ENCODE data around the gene CTDNEP1. TPM values are rescaled to one million over a fixed set of nuclear protein-coding genes. Genes with fewer than 3 reads are reported as not detected.

CTDNEP1 gene
- polyA plus RNA-seq, 3 donors = 145 to 149 (median 146) TPM

DNA sequence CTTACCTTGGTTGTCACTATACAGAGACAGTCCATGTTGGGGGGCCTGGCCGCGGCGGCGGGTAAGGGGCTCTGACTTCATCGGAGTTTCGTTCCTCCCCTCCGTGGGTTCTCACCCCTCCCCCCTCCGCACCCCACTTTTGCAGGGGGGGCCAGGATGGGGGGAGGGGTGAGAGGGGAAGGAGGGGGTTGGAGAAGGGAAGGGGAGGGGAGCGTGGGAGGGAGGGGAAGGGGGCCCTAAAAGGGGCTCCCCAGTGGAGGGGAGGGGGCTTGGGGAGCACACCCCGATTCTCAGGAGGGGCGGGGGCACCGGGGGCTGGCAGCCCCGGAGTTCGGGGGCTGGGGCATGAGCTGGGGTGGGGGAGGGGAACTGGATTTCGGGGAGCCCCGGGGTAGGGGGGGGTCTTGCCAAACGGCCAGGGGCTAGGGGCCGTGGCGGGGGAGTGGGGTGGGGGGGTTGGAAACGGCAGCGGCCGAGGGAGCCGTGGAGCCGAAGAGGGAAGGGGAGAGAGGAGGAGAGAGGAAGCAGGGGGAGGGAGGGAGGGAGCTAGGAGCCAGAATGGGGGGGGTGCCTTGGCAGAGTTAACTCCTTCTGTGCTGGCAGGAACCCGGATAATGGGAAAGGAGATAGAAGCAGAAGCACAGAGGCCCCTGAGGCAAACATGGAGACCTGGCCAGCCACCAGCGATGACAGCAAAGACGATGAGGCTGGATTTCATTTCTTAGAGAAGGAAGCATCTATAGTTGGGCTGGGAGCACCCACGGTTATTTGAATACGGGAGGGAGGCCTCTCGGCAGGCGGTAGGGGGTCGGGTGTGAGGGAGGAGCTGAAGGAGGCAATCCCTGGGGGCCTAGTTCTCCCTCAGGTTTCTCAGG lies 34.2 kb downstream of the CTDNEP1 start:
- peak; percentile 83 for DNase-seq

DNA sequence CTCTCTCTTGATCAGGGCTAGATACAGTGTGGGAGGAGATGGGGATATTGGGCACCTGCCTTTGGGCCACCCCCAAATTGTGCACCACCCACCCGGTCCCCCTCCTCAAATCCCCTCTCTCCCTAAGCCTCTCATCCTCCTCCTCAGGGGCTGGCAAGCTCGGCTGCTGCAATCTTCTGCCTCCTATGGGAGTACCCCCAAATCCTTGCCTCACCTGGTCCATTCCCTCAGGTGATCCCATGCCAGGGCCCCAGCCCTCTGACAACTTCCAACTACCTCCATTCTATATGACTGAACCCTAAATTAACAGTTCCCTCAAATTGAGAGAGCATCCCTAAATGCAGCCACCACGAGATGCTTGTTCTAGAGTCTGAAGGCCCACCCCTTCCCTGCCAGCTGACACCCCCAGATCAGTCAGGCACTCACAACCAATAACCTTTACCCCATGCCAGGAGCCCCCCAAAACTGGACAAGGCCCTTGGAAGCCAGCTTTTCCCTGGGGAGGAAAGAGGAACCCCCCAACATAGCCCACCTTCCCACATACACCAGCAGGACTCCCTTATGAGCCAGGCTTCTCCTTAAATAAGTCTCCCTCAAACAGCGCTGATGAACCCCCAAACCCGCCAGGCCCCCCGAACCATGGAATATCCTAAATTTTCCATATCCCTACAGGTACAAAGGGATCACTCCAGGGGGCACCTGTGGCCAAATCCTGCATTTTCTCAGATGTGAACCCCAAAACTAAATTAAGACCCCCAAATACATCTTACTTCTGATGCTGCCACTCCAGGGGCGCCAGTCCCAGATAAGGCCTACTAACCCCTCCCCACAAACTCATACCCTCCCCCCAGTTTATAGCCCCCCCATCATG lies 35.1 kb downstream of the CTDNEP1 start:
- no peak for DNase-seq

DNA sequence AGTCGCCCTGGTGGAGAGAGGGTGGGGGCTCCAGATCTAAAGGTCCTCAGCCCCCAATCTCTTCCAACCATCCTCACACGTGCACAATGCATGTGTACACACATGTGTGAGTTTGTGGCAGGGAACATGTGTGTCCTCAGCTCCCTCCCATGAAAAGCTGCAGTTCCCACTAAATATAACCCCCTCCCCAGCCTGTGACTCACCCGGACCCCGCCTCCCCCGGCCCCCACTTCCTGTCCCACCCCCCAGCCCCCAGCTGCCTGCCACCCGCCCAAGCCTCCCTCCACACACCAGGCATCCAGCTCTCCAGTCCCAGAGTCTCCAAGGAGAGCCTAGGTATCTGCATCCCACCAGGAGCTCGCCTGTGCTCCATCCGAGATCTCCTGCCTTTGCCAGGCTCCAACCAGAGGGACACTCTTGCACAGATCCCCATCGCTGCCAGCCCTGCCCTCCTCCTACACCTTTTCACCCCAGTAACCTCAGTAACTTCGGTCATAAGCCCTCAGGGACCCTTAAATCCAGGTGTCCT lies 35.8 kb downstream of the CTDNEP1 start:
- no peak for DNase-seq

DNA sequence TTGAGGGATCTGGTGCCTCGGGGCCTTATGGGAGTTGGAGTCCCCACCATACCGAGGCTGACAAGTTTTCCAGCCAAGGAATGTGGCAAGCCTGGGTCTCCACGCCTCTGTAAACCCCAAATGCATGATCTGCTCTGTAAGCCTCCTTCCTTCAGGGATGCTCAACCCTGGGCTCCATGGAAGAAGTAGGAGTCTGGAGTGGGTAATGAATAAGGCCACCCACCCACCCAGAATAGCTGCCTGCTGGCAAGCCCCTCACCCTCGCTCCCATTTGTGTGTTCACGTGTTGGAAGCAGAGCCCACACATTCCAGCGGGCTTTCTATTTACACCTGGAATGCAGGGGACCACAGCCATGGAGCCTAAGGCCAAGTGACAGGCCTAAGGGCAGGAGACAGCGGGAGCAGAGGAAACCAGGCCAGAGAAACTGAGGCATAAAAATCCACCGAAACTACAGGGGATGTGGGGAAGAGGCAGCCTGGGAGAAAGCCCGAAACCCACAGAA lies 36.3 kb downstream of the CTDNEP1 start:
- no peak for DNase-seq

- peak; percentile 99 for DNase-seq
Observed at GRCh38 chr17:7214300-7215135, 37.0 kb downstream of the CTDNEP1 start.

GRCh38 chr17:7213895-7214299 lies 37.6 kb downstream of the CTDNEP1 start:
- DNase-seq = peak; percentile 96

GRCh38 chr17:7211491-7212273 lies 39.9 kb downstream of the CTDNEP1 start:
- DNase-seq = no peak

- no peak for DNase-seq
Observed at GRCh38 chr17:7208754-7209460, 42.6 kb downstream of the CTDNEP1 start.

DNA sequence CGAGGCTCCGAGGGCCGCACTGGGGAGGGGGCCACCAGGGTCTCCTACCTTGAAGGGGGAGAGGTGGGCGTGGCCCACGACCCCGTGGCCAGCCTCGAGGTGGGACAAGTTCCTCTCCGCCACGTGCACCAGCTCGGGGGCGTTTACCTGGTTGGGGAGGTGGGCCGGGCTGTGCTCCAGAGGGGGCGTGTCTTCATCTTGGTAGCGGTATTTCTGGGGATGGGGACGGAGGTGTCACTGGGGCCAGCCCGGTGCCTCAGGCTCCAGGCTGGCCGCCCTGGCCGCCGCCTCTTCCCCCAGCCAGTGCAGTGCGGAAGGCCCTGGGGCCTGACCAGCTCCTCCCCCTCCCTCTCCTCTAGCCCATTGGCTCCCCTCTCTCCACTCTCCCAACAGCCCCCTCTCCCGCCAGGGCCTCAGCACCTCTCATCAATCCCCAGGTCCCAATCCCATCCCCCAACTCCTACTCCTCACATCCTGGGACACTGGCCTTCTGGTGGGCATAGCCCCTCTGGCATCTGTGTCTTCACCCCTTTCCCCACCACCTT lies 43.4 kb downstream of the CTDNEP1 start:
- DNase-seq = no peak

GRCh38 chr17:7207120-7208001 lies 44.2 kb downstream of the CTDNEP1 start:
- DNase-seq = no peak

DNA sequence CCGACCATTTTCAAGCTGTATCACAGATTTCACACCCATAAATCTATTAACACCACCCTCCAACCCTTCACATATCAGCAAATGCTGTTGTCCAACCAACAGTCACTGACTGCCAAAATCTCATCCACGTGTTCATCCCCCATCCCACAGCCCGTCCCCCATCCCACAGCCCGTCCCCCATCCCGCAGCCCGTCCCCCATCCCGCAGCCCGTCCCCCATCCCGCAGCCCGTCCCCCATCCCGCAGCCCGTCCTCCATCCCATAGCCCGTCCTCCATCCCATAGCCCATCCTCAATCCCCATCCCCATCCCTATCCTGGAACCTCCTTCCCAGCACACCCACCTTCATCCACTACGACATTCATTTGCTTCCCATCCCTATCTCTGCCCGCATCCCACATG lies 46.0 kb downstream of the CTDNEP1 start:
- DNase-seq = no peak

DNA sequence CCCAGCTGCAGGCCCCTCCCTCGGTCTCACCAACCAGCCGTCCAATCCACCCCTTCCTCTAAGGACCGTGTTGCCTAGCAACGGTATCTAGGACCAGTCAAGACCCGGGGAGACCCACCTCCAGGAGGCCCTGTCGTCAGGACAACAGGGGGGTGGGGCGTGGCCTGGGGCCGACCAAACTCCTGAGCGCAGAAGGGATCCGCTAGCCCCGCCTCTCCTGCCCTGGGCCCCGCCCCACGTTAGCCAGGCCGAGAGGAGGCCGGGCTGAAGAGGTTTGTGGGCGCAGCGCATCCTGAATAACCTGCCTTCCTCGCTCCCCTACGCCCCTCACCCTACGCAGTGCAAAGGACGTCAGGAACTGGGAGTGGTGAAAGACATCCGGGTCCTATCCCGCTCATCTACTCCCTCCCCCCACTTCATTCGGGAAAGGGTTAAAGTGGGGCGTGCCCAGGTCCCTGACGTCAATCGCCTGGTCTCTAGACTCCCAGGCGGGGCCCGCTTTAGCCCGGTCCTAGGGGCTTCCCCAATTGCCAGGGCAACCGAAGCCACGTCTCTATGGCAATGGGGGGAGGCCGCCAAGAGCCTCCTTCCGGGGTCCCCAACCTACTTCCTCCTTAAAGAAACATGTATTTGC lies 46.6 kb downstream of the CTDNEP1 start:
- peak; percentile 89 for DNase-seq

DNA sequence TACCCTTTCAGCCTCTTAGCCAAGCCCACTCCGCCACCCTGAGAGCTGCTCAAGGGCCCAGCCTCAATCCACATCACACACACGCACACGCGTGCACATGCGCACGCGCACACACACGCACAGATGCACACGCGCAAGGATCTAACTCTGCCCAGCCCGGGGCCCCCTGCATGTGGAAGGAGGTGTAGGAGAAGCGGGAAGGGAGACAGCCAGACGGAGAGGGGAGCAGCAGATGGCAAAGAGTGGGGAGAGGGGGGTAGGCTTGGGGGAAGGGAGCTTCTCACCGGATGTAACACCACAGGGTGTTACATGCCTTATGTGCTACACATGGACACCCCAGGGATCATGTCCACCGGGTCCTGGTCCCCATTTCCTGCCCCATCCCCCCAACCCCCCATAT lies 47.2 kb downstream of the CTDNEP1 start:
- DNase-seq = no peak

DNA sequence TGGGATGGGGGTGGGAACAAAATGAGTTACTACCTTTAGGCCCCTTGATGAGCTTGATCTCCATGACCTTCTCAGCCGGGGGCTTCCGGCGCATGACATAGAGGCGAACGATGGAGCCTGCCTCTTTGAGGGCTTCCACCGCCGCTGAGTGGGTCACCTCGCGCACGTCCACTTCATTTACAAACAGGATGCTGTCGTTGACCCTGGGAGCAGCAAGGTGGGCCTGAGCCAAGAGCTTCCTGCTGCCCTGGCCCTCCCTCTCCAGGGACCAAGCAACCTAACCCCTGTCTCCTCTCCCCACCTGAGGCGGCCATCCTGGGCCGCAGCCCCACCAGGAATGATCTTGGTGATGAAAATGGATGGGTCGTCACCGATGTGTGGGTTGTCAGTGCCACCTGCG lies 48.1 kb downstream of the CTDNEP1 start:
- no peak for DNase-seq

- DNase-seq = no peak
Observed at GRCh38 chr17:7196651-7197401, 54.7 kb downstream of the CTDNEP1 start.

DNA sequence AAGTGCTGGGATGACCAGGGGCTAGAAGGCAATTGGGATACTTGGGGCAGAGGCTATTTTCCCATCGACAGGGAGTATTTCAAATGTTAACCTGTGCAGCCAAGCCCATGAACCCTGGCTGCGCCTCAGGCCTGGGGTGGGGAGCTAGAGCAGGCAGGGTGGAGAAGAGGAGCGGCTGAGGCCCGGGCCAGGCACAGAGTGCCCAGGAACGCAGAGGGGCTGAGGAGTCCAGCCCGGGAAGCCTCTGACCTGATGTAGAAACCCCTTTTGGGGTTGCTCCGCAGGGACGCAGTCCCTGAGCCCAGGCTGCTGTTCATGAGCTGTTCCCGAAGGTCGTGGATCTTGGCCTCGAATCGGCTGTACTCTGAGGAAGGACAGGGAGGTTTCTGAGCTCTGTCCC lies 55.6 kb downstream of the CTDNEP1 start:
- no peak for DNase-seq
